ENCODE results near the gene SLC13A3.

DNA sequence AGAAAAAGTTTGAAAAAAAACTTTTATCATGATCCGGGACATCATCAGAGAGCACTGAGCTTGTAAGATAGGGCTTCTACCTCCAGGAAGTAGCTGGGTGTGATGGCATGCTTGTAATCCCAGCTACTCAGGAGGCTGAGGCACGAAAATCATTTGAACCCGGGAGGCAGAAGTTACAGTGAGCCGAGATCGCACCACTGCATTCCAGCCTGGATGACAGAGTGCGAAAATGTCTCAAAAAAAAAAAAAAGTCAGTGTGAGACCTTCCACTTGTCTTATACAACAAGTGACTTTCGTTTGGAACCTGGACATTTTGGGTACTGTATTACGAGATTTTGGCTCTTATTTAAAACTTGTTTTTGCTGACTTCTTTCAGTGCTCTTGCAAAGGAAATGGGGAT, 5.9 kb upstream of the SLC13A3 start:
- TF ChIP-seq, protein P1, sequence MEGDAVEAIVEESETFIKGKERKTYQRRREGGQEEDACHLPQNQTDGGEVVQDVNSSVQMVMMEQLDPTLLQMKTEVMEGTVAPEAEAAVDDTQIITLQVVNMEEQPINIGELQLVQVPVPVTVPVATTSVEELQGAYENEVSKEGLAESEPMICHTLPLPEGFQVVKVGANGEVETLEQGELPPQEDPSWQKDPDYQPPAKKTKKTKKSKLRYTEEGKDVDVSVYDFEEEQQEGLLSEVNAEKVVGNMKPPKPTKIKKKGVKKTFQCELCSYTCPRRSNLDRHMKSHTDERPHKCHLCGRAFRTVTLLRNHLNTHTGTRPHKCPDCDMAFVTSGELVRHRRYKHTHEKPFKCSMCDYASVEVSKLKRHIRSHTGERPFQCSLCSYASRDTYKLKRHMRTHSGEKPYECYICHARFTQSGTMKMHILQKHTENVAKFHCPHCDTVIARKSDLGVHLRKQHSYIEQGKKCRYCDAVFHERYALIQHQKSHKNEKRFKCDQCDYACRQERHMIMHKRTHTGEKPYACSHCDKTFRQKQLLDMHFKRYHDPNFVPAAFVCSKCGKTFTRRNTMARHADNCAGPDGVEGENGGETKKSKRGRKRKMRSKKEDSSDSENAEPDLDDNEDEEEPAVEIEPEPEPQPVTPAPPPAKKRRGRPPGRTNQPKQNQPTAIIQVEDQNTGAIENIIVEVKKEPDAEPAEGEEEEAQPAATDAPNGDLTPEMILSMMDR (IDR thresholded peaks at IDR 0.05; ENCODE audit: insufficient read depth, low read length, poor library complexity, severe bottlenecking): no peak
- no peak for TF ChIP-seq EZH2phosphoT487 (conservative IDR thresholded peaks at IDR 0.05; ENCODE audit: low read length)
